IMR-90 (cell line): Measurements from ENCODE around the gene ZNF423. TPM values are rescaled to one million over a fixed set of nuclear protein-coding genes. Genes with fewer than 3 reads are reported as not detected.

Experiments
- ATAC-seq: fragments of 200-7000 bp; cut with Tn5 transposase; 2 replicates; pipeline ENCODE4 v1.9.1; 2020; ENCODE audit warnings: low read depth, mild to moderate bottlenecking, moderate library complexity
- BruUV-seq: library from RNA; stranded (reverse); fragments of 400-500 nt; replicated peaks from 2 replicates; lab custom pipeline; 2021; lab: Mats Ljungman, UMichigan
- CTCF ChIA-PET: fragments of 300-600 bp; formaldehyde crosslinking; extraction: SDS; loops from one replicate; lab custom pipeline; 2021; ENCODE audit warnings: antibody characterized with exemption; lab: Yijun Ruan, JAX
- POLR2A ChIA-PET: fragments of 300-600 bp; sonication (Branson Sonifier 250); formaldehyde crosslinking; loops from one replicate; lab custom pipeline; 2022; ENCODE audit warnings: antibody characterized with exemption; ENCODE audit not compliant: unreplicated experiment; lab: Charles Lee
- DNase-seq: peaks from one replicate; pipeline ENCODE4 v3.0.0; 2013
- H2AFZ ChIP-seq: replicated peaks from 2 replicates; pipeline ENCODE3; 2013; ENCODE audit warnings: low read length, mild to moderate bottlenecking; ENCODE audit not compliant: poor library complexity
- H2AK5ac ChIP-seq: 2 replicates; pipeline ENCODE4 v1.6.1; 2013; ENCODE audit warnings: low read depth, low read length, inconsistent platforms
- H2AK9ac ChIP-seq: replicated peaks from 2 replicates; pipeline ENCODE3; 2013; ENCODE audit warnings: mild to moderate bottlenecking, low read depth, low read length, moderate library complexity; ENCODE audit not compliant: poor library complexity
- H2BK120ac ChIP-seq: 2 replicates; pipeline ENCODE4 v1.6.1; 2013; ENCODE audit warnings: low read depth, low read length, inconsistent platforms
- H2BK15ac ChIP-seq: 3 replicates; pipeline ENCODE4 v1.6.1; 2013; ENCODE audit warnings: low read depth, low read length, inconsistent platforms
- H2BK20ac ChIP-seq: 2 replicates; pipeline ENCODE4 v1.6.1; 2013; ENCODE audit warnings: low read depth, mild to moderate bottlenecking, inconsistent platforms, low read length, moderate library complexity
- H2BK5ac ChIP-seq: 2 replicates; pipeline ENCODE4 v1.6.1; 2013; ENCODE audit warnings: mild to moderate bottlenecking, low read depth, low read length, inconsistent platforms; ENCODE audit not compliant: poor library complexity, severe bottlenecking
- H3K14ac ChIP-seq: replicated peaks from 2 replicates; pipeline ENCODE4 v1.6.1; 2013; ENCODE audit warnings: low read depth, low read length, inconsistent platforms
- H3K18ac ChIP-seq: 2 replicates; pipeline ENCODE4 v1.6.1; 2013; ENCODE audit warnings: low read depth, low read length, control low read depth
- H3K23ac ChIP-seq: 2 replicates; pipeline ENCODE4 v1.6.1; 2013; ENCODE audit warnings: low read depth, low read length, inconsistent platforms
- H3K27ac ChIP-seq: 2 replicates; pipeline ENCODE4 v1.5.1; 2013; ENCODE audit warnings: mild to moderate bottlenecking, control low read depth, low read length; ENCODE audit not compliant: insufficient read depth
- H3K27me3 ChIP-seq: 2 replicates; pipeline ENCODE4 v1.6.1; 2013; ENCODE audit warnings: low read length; ENCODE audit not compliant: control insufficient read depth, insufficient read depth
- H3K36me3 ChIP-seq: 2 replicates; pipeline ENCODE4 v1.6.1; 2013; ENCODE audit warnings: low read length, mixed read lengths; ENCODE audit not compliant: control insufficient read depth, insufficient read depth
- H3K4ac ChIP-seq: 2 replicates; pipeline ENCODE4 v1.6.1; 2013; ENCODE audit warnings: low read depth, low read length, inconsistent platforms
- H3K4me1 ChIP-seq: 2 replicates; pipeline ENCODE4 v1.6.1; 2013; ENCODE audit warnings: low read length, mixed read lengths; ENCODE audit not compliant: control insufficient read depth, insufficient read depth
- H3K4me2 ChIP-seq: 2 replicates; pipeline ENCODE4 v1.6.1; 2013; ENCODE audit warnings: low read depth, mild to moderate bottlenecking, control low read depth, low read length, moderate library complexity
- H3K4me3 ChIP-seq: 2 replicates; pipeline ENCODE4 v1.5.1; 2013; ENCODE audit warnings: low read depth, mild to moderate bottlenecking, control low read depth, low read length, moderate library complexity; ENCODE audit not compliant: insufficient read depth
- H3K56ac ChIP-seq: 2 replicates; pipeline ENCODE4 v1.6.1; 2013; ENCODE audit warnings: low read length, inconsistent platforms; ENCODE audit not compliant: insufficient read depth; ENCODE audit errors: extremely low read depth
- H3K79me1 ChIP-seq, 2 experiments: 2 replicates each; pipeline ENCODE4 v1.6.1; 2013; ENCODE audit warnings: low read length in 2 of 2, inconsistent platforms in 1 of 2, low read depth in 1 of 2
- H3K9ac ChIP-seq: 2 replicates; pipeline ENCODE4 v1.6.1; 2013; ENCODE audit warnings: low read depth, low read length, control low read depth
- H3K9me1 ChIP-seq: 2 replicates; pipeline ENCODE4 v1.6.1; 2013; ENCODE audit warnings: low read length, inconsistent platforms; ENCODE audit not compliant: insufficient read depth
- H3K9me3 ChIP-seq: 2 replicates; pipeline ENCODE4 v1.6.1; 2013; ENCODE audit warnings: low read length; ENCODE audit not compliant: control insufficient read depth, insufficient read depth
- H4K20me1 ChIP-seq: 2 replicates; pipeline ENCODE4 v1.6.1; 2013; ENCODE audit warnings: low read length, inconsistent platforms; ENCODE audit not compliant: insufficient read depth
- H4K5ac ChIP-seq: 2 replicates; pipeline ENCODE4 v1.6.1; 2013; ENCODE audit warnings: mild to moderate bottlenecking, low read depth, low read length, control low read depth
- H4K8ac ChIP-seq, 2 experiments: 2 replicates each; pipeline ENCODE4 v1.6.1; 2013; ENCODE audit warnings: low read depth in 2 of 2, low read length in 2 of 2, control low read depth in 1 of 2, inconsistent platforms in 1 of 2
- H4K91ac ChIP-seq: 2 replicates; pipeline ENCODE4 v1.6.1; 2013; ENCODE audit warnings: low read depth, low read length, inconsistent platforms; ENCODE audit not compliant: insufficient read depth
- BHLHE40 ChIP-seq: fragments of 150-350 bp; IDR thresholded peaks from 2 replicates; pipeline ENCODE4 v1.6.1; 2016; ENCODE audit warnings: mild to moderate bottlenecking, low read depth, low read length
- CEBPB ChIP-seq: IDR thresholded peaks from 2 replicates; pipeline ENCODE4 v1.6.1; 2012; ENCODE audit warnings: low read depth, low read length, improper control_type of control experiment
- CHD1 ChIP-seq: IDR thresholded peaks from 2 replicates; pipeline ENCODE4 v1.6.1; 2012; ENCODE audit warnings: low read depth, low read length, improper control_type of control experiment
- CTCF ChIP-seq: conservative IDR thresholded peaks from 2 replicates; pipeline ENCODE4 v1.5.1; 2012; ENCODE audit warnings: mild to moderate bottlenecking, low read depth, low read length, improper control_type of control experiment
- ELK1 ChIP-seq: fragments of 150-350 bp; IDR thresholded peaks from 2 replicates; pipeline ENCODE4 v1.6.1; 2016; ENCODE audit warnings: low read depth, mild to moderate bottlenecking, low read length, moderate library complexity, borderline replicate concordance
- FOS ChIP-seq: fragments of 150-350 bp; IDR thresholded peaks from 2 replicates; pipeline ENCODE4 v1.6.1; 2016; ENCODE audit warnings: low read depth, low read length
- MAFK ChIP-seq: IDR thresholded peaks from 2 replicates; pipeline ENCODE4 v1.6.1; 2012; ENCODE audit warnings: low read depth, low read length, improper control_type of control experiment
- MAZ ChIP-seq: IDR thresholded peaks from 2 replicates; pipeline ENCODE4 v1.6.1; 2012; ENCODE audit warnings: low read depth, mild to moderate bottlenecking, low read length, improper control_type of control experiment, moderate library complexity, borderline replicate concordance
- MXI1 ChIP-seq: IDR thresholded peaks from 2 replicates; pipeline ENCODE4 v1.6.1; 2012; ENCODE audit warnings: low read depth, mild to moderate bottlenecking, low read length, moderate library complexity, borderline replicate concordance
- NFE2L2 ChIP-seq: fragments of 150-350 bp; IDR thresholded peaks from 2 replicates; pipeline ENCODE4 v1.6.1; 2016; ENCODE audit warnings: low read depth, mild to moderate bottlenecking, low read length
- POLR2A ChIP-seq: IDR thresholded peaks from 2 replicates; pipeline ENCODE4 v1.6.1; 2012; ENCODE audit warnings: mild to moderate bottlenecking, low read depth, low read length
- RAD21 ChIP-seq: IDR thresholded peaks from 2 replicates; pipeline ENCODE4 v1.6.1; 2012; ENCODE audit warnings: low read length, improper control_type of control experiment
- RCOR1 ChIP-seq: IDR thresholded peaks from 2 replicates; pipeline ENCODE4 v1.6.1; 2012; ENCODE audit warnings: mild to moderate bottlenecking, low read length, improper control_type of control experiment; ENCODE audit not compliant: insufficient replicate concordance
- RFX5 ChIP-seq: IDR thresholded peaks from 2 replicates; pipeline ENCODE4 v1.8.0; 2012; ENCODE audit warnings: low read depth, mild to moderate bottlenecking, low read length, moderate library complexity
- SMC3 ChIP-seq: fragments of 150-350 bp; IDR thresholded peaks from 2 replicates; pipeline ENCODE4 v1.6.1; 2016; ENCODE audit warnings: low read depth, mild to moderate bottlenecking, antibody characterized with exemption, low read length, moderate library complexity
- USF2 ChIP-seq: fragments of 150-350 bp; IDR thresholded peaks from 2 replicates; pipeline ENCODE4 v1.6.1; 2017; ENCODE audit warnings: mild to moderate bottlenecking, antibody characterized with exemption, low read length, low read depth
- WGBS, 2 experiments: methylation state at CpG; one replicate each; pipeline versions ENCODE4 v1.1.5 to v1.1.7; 2013; ENCODE audit warnings: missing lambda C conversion rate in 2 of 2; ENCODE audit not compliant: insufficient read length in 1 of 2; ENCODE audit errors: extremely low coverage in 2 of 2; 5-methylcytosine and 5-hydroxymethylcytosine counted together
- dilution Hi-C: fragments of 300-500 bp; cut with HindIII; formaldehyde crosslinking; loops from one replicate; pipeline ENCODE4 v1.14.3; 2018; ENCODE audit warnings: low sequenced_read_pairs; ENCODE audit not compliant: unreplicated experiment
- in situ Hi-C: fragments of 300-500 bp; cut with MboI; formaldehyde crosslinking; loops from 3 replicates; pipeline ENCODE4 v1.14.3; 2019; ENCODE audit warnings: low sequenced_read_pairs, inconsistent platforms, mixed read lengths
- intact Hi-C: fragments of 100-400 bp; cut with micrococcal nuclease; formaldehyde crosslinking; loops from 2 replicates; pipeline ENCODE4 v1.10.0; 2022
- polyA plus RNA-seq, 3 experiments: library from polyadenylated mRNA; depleted of rRNA; stranded (reverse); fragments of >200 nt; gene quantifications; 2 replicates each; pipeline ENCODE4 v1.2.3, GENCODE V29; 2012; ENCODE audit warnings: low replicate concordance in 1 of 3
- total RNA-seq: library from RNA; depleted of rRNA; stranded (reverse); fragments of >200 nt; gene quantifications from 2 replicates; pipeline ENCODE4 v1.2.3, GENCODE V29; 2012

The ZNF423 gene
- total and polyA plus RNA-seq, 2 of the 4 experiments (the other 2 are of a cell fraction): under 0.01 to 0.10 TPM

GRCh38 chr16:49452108-49452507, 403.8 kb downstream of the ZNF423 start:
- in situ Hi-C loops (no loop called here), intact Hi-C loops (no loop called here), dilution Hi-C loops (no loop called here)
- H4K5ac ChIP-seq: no peak overlapping the region
- H3K56ac ChIP-seq: no peak overlapping the region
- DNase-seq: no peak
- H2BK5ac ChIP-seq: no peak overlapping the region
- H3K23ac ChIP-seq: no peak overlapping the region
- no peak overlapping the region for H2BK120ac ChIP-seq
- no peak overlapping the region for H3K4me2 ChIP-seq
- H4K20me1 ChIP-seq: no peaks in the 10 kb centered on the region
- H3K79me1 ChIP-seq: no peaks in the 10 kb centered on the region
- H3K27me3 ChIP-seq: no peaks in the 10 kb centered on the region
- H2AK9ac ChIP-seq: no peak overlapping the region
- no CpG with 5 or more reads among the region's 4 CpGs for WGBS, 2 experiments
- TF ChIP-seq SMC3 (no peak), FOS (no peak), MAFK (no peak), CHD1 (no peak), ELK1 (no peak), RAD21 (no peak), CEBPB (no peak), USF2 (no peak), MAZ (no peak), BHLHE40 (no peak), MXI1 (no peak), CTCF (no peak), NFE2L2 (no peak), POLR2A (no peak), RCOR1 (no peak), RFX5 (no peak)
- H3K9me3 ChIP-seq: no peaks in the 10 kb centered on the region
- no peak overlapping the region for H3K4me3 ChIP-seq
- no peak overlapping the region for H4K8ac ChIP-seq
- CTCF ChIA-PET: no interaction called here
- H3K9ac ChIP-seq: no peak overlapping the region
- no peak overlapping the region for H2BK20ac ChIP-seq
- H4K91ac ChIP-seq: no peak overlapping the region
- H2AK5ac ChIP-seq: no peak overlapping the region
- no peaks in the 10 kb centered on the region for H3K4me1 ChIP-seq
- no TSS peak for BruUV-seq
- H3K4ac ChIP-seq: no peak overlapping the region
- no peak for ATAC-seq
- POLR2A ChIA-PET: no interaction called here
- no peaks in the 10 kb centered on the region for H3K36me3 ChIP-seq
- H3K14ac ChIP-seq: no peak overlapping the region
- no peak overlapping the region for H3K27ac ChIP-seq
- H3K9me1 ChIP-seq: no peaks in the 10 kb centered on the region
- no peak overlapping the region for H2BK15ac ChIP-seq
- no peak overlapping the region for H3K18ac ChIP-seq
- H2AFZ ChIP-seq: no peak overlapping the region
